Fibroblast of skin of back (primary cell): ENCODE measurements around the gene RYR2.
"Not testable (repeated sequence)": the region's sequence is repeated elsewhere in the genome, so short reads cannot be mapped to it uniquely, and the experiment has no call there.

Experiments
- DNase-seq: peaks from one replicate; pipeline ENCODE4 v3.0.0-alpha.2; 2013

The RYR2 gene

GRCh38 chr1:237809099-237809498, 767.1 kb downstream of the RYR2 start:
- DNase-seq: no peak

GRCh38 chr1:237811633-237812032, 769.6 kb downstream of the RYR2 start:
- no peak for DNase-seq

GRCh38 chr1:237812061-237812460, 770.1 kb downstream of the RYR2 start:
- DNase-seq: no peak

- peak; percentile 2 for DNase-seq
These were observed 772.4 kb downstream of the RYR2 start for GRCh38 chr1:237814319-237814924.

- peak; percentile 11 for DNase-seq
These were observed 775.3 kb downstream of the RYR2 start for GRCh38 chr1:237817277-237817676.

GRCh38 chr1:237820634-237821033, 778.6 kb downstream of the RYR2 start:
- DNase-seq: not testable (repeated sequence)

GRCh38 chr1:237832858-237833257, 790.9 kb downstream of the RYR2 start:
- DNase-seq: no peak

- no peak for DNase-seq
These were observed 792.1 kb downstream of the RYR2 start for GRCh38 chr1:237834048-237834447.

GRCh38 chr1:237834461-237834860, 792.5 kb downstream of the RYR2 start:
- DNase-seq: no peak

GRCh38 chr1:237838320-237838719, 796.3 kb downstream of the RYR2 start:
- DNase-seq: no peak

GRCh38 chr1:237838904-237839534, 797.0 kb downstream of the RYR2 start:
- DNase-seq: no peak

GRCh38 chr1:237841485-237841884, 799.5 kb downstream of the RYR2 start:
- DNase-seq: no peak

- DNase-seq: not testable (repeated sequence)
These were observed 801.5 kb downstream of the RYR2 start for GRCh38 chr1:237843516-237843915.

GRCh38 chr1:237851210-237851845, 809.3 kb downstream of the RYR2 start:
- DNase-seq: peak; percentile 27

- DNase-seq: no peak
These were observed 810.4 kb downstream of the RYR2 start for GRCh38 chr1:237852342-237852741.

GRCh38 chr1:237857455-237857854, 815.5 kb downstream of the RYR2 start:
- DNase-seq: no peak

- no peak for DNase-seq
These were observed 817.0 kb downstream of the RYR2 start for GRCh38 chr1:237858992-237859391.

- DNase-seq: no peak
These were observed 820.0 kb downstream of the RYR2 start for GRCh38 chr1:237861944-237862343.

GRCh38 chr1:237863234-237863633, 821.2 kb downstream of the RYR2 start:
- DNase-seq: no peak

GRCh38 chr1:237864338-237865244, 822.6 kb downstream of the RYR2 start:
- peak; percentile 37 for DNase-seq

- DNase-seq: no peak
These were observed 825.5 kb downstream of the RYR2 start for GRCh38 chr1:237867380-237867888.

- no peak for DNase-seq
These were observed 827.0 kb downstream of the RYR2 start for GRCh38 chr1:237868817-237869600.
